Measurements from ENCODE around the gene GPANK1. TPM values are rescaled to one million over a fixed set of nuclear protein-coding genes. Genes with fewer than 3 reads are reported as not detected.
A peak's percentile ranks its signal among the peaks of the same experiment; 100 is the strongest.

Gene GPANK1
- total RNA-seq, 2 donors from 2014 or later = 19.7 to 28.1 TPM

DNA sequence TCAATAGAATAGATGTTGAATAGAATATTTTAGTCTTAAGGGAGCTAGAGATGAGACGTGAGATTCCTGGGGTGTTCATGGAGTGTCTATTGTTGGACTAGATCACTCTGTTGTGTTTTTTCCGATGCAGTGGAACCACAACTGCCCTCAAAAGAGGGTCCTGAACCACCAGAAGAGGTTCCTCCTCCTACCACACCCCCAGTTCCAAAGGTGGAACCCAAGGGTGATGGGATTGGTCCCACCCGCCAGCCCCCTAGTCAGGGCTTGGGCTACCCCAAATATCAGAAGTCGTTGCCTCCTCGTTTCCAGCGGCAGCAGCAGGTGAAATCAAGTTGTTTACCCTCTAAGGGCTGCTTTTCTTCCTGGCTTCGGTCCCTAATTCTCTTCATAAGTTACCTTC is 35.8 kb downstream of the GPANK1 start:
- TF ChIP-seq POLR2A (IDR thresholded peaks at IDR 0.05) = no peak
- no peak for TF ChIP-seq POLR2AphosphoS5 (IDR thresholded peaks at IDR 0.05)
- TF ChIP-seq, protein P1, sequence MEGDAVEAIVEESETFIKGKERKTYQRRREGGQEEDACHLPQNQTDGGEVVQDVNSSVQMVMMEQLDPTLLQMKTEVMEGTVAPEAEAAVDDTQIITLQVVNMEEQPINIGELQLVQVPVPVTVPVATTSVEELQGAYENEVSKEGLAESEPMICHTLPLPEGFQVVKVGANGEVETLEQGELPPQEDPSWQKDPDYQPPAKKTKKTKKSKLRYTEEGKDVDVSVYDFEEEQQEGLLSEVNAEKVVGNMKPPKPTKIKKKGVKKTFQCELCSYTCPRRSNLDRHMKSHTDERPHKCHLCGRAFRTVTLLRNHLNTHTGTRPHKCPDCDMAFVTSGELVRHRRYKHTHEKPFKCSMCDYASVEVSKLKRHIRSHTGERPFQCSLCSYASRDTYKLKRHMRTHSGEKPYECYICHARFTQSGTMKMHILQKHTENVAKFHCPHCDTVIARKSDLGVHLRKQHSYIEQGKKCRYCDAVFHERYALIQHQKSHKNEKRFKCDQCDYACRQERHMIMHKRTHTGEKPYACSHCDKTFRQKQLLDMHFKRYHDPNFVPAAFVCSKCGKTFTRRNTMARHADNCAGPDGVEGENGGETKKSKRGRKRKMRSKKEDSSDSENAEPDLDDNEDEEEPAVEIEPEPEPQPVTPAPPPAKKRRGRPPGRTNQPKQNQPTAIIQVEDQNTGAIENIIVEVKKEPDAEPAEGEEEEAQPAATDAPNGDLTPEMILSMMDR (IDR thresholded peaks at IDR 0.05) = no peak
- H3K4me3 ChIP-seq = no peak overlapping the region
- no peaks in the 10 kb centered on the region for H3K4me1 ChIP-seq (replicated peaks)
- no peaks in the 10 kb centered on the region for H3K27me3 ChIP-seq (replicated peaks; ENCODE audit: insufficient read depth)
- intact Hi-C loops (cut with DNase I) = no loop called here
- H3K27ac ChIP-seq = no peak overlapping the region
- no peaks in the 10 kb centered on the region for H3K9me3 ChIP-seq
- WGBS = 83% methylated on average over 7 of the region's 7 CpGs
- DNase-seq (ENCODE audit: low spot score) = no peak
- peaks cover 60 to 66% of the 10 kb centered on the region in 2 donors for H3K36me3 ChIP-seq

DNA sequence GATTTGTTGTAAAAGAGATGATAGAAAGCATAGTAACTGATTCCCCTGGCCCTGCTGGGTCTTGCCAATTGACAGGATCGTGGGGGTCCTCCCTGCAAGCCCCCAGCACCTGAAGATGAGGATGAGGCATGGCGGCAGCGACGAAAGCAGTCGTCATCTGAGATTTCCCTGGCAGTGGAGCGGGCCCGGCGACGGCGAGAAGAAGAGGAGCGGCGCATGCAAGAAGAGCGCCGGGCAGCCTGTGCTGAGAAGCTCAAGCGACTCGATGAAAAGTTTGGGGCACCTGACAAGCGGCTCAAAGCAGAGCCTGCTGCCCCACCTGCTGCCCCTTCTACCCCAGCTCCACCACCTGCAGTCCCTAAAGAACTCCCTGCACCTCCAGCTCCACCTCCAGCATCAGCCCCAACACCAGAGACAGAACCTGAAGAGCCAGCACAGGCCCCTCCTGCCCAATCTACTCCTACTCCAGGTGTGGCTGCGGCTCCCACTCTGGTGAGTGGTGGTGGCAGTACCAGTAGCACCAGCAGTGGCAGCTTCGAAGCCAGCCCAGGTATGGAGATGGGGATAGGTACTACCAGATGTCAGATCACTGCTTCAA is 37.0 kb downstream of the GPANK1 start:
- 92% methylated on average over 19 of the region's 19 CpGs for WGBS
- no peaks in the 10 kb centered on the region for H3K27me3 ChIP-seq (replicated peaks; ENCODE audit: insufficient read depth)
- no peak overlapping the region for H3K27ac ChIP-seq
- no peaks in the 10 kb centered on the region for H3K4me1 ChIP-seq (replicated peaks)
- intact Hi-C loops (cut with DNase I) = no loop called here
- H3K9me3 ChIP-seq = no peaks in the 10 kb centered on the region
- DNase-seq (ENCODE audit: low spot score) = no peak
- H3K36me3 ChIP-seq = peaks cover 60 to 61% of the 10 kb centered on the region in 2 donors
- TF ChIP-seq, protein P1 (IDR thresholded peaks at IDR 0.05) = no peak
- no peak for TF ChIP-seq POLR2A (IDR thresholded peaks at IDR 0.05)
- no peak for TF ChIP-seq POLR2AphosphoS5 (IDR thresholded peaks at IDR 0.05)
- H3K4me3 ChIP-seq = no peak overlapping the region

DNA sequence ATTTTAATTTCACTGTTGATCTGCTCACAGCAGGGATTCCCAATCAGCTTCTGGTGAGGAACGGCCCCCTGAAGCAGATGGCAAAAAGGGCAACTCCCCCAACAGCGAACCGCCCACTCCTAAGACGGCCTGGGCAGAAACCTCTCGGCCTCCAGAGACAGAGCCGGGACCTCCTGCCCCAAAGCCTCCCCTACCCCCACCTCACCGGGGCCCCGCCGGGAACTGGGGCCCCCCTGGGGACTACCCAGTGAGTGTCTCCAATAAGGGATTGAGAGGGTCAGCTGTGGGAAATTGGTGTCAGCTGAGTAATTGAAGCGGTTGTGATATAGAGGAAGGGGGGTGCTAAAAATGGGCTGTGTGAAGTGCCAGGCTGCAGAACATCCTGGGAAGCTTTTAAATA is 37.8 kb downstream of the GPANK1 start:
- Histone ChIP-seq H3K9me3 (no peaks in the 10 kb centered on the region), H3K27ac (no peak overlapping the region), H3K27me3 (replicated peaks; ENCODE audit: insufficient read depth) (no peaks in the 10 kb centered on the region), H3K36me3 (peaks cover 60 to 61% of the 10 kb centered on the region in 2 donors), H3K4me1 (replicated peaks) (no peaks in the 10 kb centered on the region), H3K4me3 (no peak overlapping the region)
- intact Hi-C loops (cut with DNase I) = no loop called here
- TF ChIP-seq POLR2AphosphoS5 (IDR thresholded peaks at IDR 0.05) (no peak), POLR2A (IDR thresholded peaks at IDR 0.05) (no peak)
- TF ChIP-seq, protein P1 (IDR thresholded peaks at IDR 0.05) = no peak
- DNase-seq (ENCODE audit: low spot score) = no peak
- whole genome bisulfite sequencing = 86% methylated on average over 7 of the region's 10 CpGs

DNA sequence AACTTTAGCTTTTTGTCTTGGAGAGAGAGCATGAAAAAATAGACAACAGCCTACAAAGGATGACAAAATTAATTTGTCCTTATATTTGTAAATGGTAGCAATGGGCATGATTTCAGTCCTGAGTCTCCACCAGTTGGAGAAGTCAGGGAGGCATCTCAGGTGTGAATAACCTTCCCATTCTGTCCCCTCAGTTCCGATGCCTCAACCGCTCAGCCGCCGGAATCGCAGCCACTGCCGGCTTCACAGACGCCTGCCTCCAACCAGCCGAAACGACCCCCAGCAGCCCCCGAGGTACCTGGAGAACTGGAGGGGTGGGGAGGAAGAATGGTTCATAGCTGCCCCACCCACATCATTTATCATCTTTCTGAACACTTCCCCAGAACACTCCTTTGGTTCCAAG is 40.7 kb downstream of the GPANK1 start:
- H3K36me3 ChIP-seq = peaks cover 48 to 49% of the 10 kb centered on the region in 2 donors
- no peak overlapping the region for H3K4me3 ChIP-seq
- no peak overlapping the region for H3K27ac ChIP-seq
- DNase-seq (ENCODE audit: low spot score) = no peak
- TF ChIP-seq, protein P1 (IDR thresholded peaks at IDR 0.05) = no peak
- TF ChIP-seq POLR2A (IDR thresholded peaks at IDR 0.05) (no peak), POLR2AphosphoS5 (IDR thresholded peaks at IDR 0.05) (no peak)
- H3K27me3 ChIP-seq (replicated peaks; ENCODE audit: insufficient read depth) = no peaks in the 10 kb centered on the region
- 78% methylated on average over 10 of the region's 10 CpGs for WGBS
- H3K4me1 ChIP-seq (replicated peaks) = no peaks in the 10 kb centered on the region
- intact Hi-C loops (cut with DNase I) = loop anchor here (5.0 kb wide), 1 partner anchor 1348 kb away; no protein-coding TSS in a partner anchor
- H3K9me3 ChIP-seq = no peaks in the 10 kb centered on the region

DNA sequence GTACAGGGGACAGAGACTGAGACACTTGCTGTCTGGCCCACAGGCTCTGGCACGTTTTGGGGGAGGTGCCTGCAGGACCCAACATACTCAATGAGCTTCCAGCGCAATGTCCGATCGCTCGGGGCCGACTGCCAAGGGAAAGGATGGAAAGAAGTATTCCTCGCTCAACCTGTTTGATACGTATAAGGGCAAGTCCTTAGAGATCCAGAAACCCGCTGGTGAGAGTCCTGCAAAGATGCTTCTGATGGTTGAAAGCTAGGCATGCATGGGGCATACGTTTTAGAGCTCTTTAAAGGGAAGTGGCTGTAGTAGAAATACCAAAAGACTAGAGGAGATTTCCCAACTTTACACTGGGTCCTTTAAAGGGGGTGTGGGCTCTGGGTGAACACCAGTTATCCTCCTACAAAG is 42.1 kb downstream of the GPANK1 start:
- 26% methylated on average over 10 of the region's 10 CpGs for WGBS

More for the DNA sequence above, 42.1 kb downstream of the GPANK1 start:
- peak overlapping the region; percentile 92 to 96 for H3K27ac ChIP-seq
- H3K27me3 ChIP-seq (replicated peaks; ENCODE audit: insufficient read depth) = no peaks in the 10 kb centered on the region
- TF ChIP-seq POLR2AphosphoS5 (IDR thresholded peaks at IDR 0.05) = peak; percentile 84
- TF ChIP-seq, protein P1 (IDR thresholded peaks at IDR 0.05) = no peak
- DNase-seq (ENCODE audit: low spot score) = peak; percentile 91
- no peaks in the 10 kb centered on the region for H3K9me3 ChIP-seq
- H3K4me1 ChIP-seq (replicated peaks) = no peaks in the 10 kb centered on the region
- peak overlapping the region in 1 of 2 donors; percentile 84 for H3K4me3 ChIP-seq
- intact Hi-C loops (cut with DNase I) = loop anchor here (5.0 kb wide), 1 partner anchor 1350 kb away; no protein-coding TSS in a partner anchor
- H3K36me3 ChIP-seq = peaks cover 35 to 36% of the 10 kb centered on the region in 2 donors

Data from prostate gland (tissue), 2 donors.